WTC11 (cell line): ENCODE data around the gene SMIM12. TPM values are rescaled to one million over a fixed set of nuclear protein-coding genes. Genes with fewer than 3 reads are reported as not detected.

ENCODE experiments used
- ATAC-seq: fragments of 200-7000 bp; cut with Tn5 transposase; 2 replicates; pipeline ENCODE4 v1.10.0; 2021; ENCODE audit warnings: mild to moderate bottlenecking, moderate library complexity
- CTCF ChIA-PET: fragments of 300-600 bp; sonication (Branson Sonifier 250); formaldehyde crosslinking; loops from one replicate; lab custom pipeline; 2021; ENCODE audit warnings: antibody characterized with exemption; lab: Charles Lee
- POLR2A ChIA-PET: fragments of 350-600 bp; sonication (Branson Sonifier 250); formaldehyde crosslinking; loops from one replicate; lab custom pipeline; 2021; ENCODE audit warnings: antibody characterized with exemption; lab: Charles Lee
- DNase-seq: peaks from one replicate; pipeline ENCODE4 v3.0.0; 2021; ENCODE audit warnings: low spot score
- H3K27ac Mint-ChIP-seq: 2 replicates; pipeline ENCODE4 v1.8.0; 2021; ENCODE audit warnings: mixed read lengths
- H3K27me3 Mint-ChIP-seq: 2 replicates; pipeline ENCODE4 v1.8.0; 2021; ENCODE audit warnings: low read depth, mild to moderate bottlenecking, moderate library complexity, mixed read lengths
- H3K36me3 Mint-ChIP-seq: 2 replicates; pipeline ENCODE4 v1.8.0; 2021; ENCODE audit warnings: mixed read lengths
- H3K4me1 Mint-ChIP-seq: 2 replicates; pipeline ENCODE4 v1.8.0; 2022; ENCODE audit warnings: mixed read lengths
- H3K4me3 Mint-ChIP-seq: 2 replicates; pipeline ENCODE4 v1.8.0; 2021; ENCODE audit warnings: mild to moderate bottlenecking, moderate library complexity, mixed read lengths
- H3K9me3 Mint-ChIP-seq: 2 replicates; pipeline ENCODE4 v1.8.0; 2021; ENCODE audit warnings: mixed read lengths
- ATF3 ChIP-seq: sonication (generic); formaldehyde crosslinking; conservative IDR thresholded peaks from 2 replicates; pipeline ENCODE4 v1.8.1; 2022; ENCODE audit warnings: mild to moderate bottlenecking, missing genetic modification reagents
- E2F5 ChIP-seq: sonication (generic); formaldehyde crosslinking; IDR thresholded peaks from 2 replicates; pipeline ENCODE4 v1.8.1; 2022; ENCODE audit warnings: mild to moderate bottlenecking, moderate library complexity, missing genetic modification reagents
- ELF4 ChIP-seq: sonication (generic); formaldehyde crosslinking; IDR thresholded peaks from 2 replicates; pipeline ENCODE4 v1.8.1; 2022; ENCODE audit warnings: low read depth, mild to moderate bottlenecking, moderate library complexity, missing genetic modification reagents
- FOXJ3 ChIP-seq: sonication (generic); formaldehyde crosslinking; IDR thresholded peaks from 2 replicates; pipeline ENCODE4 v1.9.0; 2021; ENCODE audit warnings: missing genetic modification reagents, mild to moderate bottlenecking, borderline replicate concordance
- GABPB1 ChIP-seq: sonication (generic); formaldehyde crosslinking; IDR thresholded peaks from 2 replicates; pipeline ENCODE4 v1.8.1; 2023; ENCODE audit warnings: mild to moderate bottlenecking, missing genetic modification reagents
- GRHL2 ChIP-seq: fragments of 250-450 bp; sonication (Bioruptor Pico); IDR thresholded peaks from 2 replicates; pipeline ENCODE4 v1.8.0; 2022; ENCODE audit warnings: mild to moderate bottlenecking, moderate library complexity; ENCODE audit not compliant: insufficient replicate concordance, severe bottlenecking
- GTF2I ChIP-seq: fragments of 250-450 bp; sonication (Bioruptor Pico); conservative IDR thresholded peaks from 2 replicates; pipeline ENCODE4 v1.4.0; 2021; ENCODE audit warnings: mild to moderate bottlenecking
- MXD4 ChIP-seq: fragments of 250-450 bp; sonication (Bioruptor Pico); IDR thresholded peaks from 2 replicates; pipeline ENCODE4 v1.8.0; 2021; ENCODE audit warnings: mild to moderate bottlenecking, moderate library complexity, borderline replicate concordance
- MYBL2 ChIP-seq: sonication (generic); formaldehyde crosslinking; IDR thresholded peaks from 2 replicates; pipeline ENCODE4 v1.8.1; 2023; ENCODE audit warnings: mild to moderate bottlenecking, moderate library complexity, missing genetic modification reagents
- NFATC4 ChIP-seq: fragments of 250-450 bp; sonication (Bioruptor Pico); IDR thresholded peaks from 2 replicates; pipeline ENCODE4 v1.9.0; 2021; ENCODE audit warnings: mild to moderate bottlenecking
- NFE2L1 ChIP-seq: sonication (generic); formaldehyde crosslinking; IDR thresholded peaks from 2 replicates; pipeline ENCODE4 v1.8.1; 2023; ENCODE audit warnings: missing genetic modification reagents
- NFYB ChIP-seq: sonication (generic); formaldehyde crosslinking; conservative IDR thresholded peaks from 2 replicates; pipeline ENCODE4 v1.8.0; 2022; ENCODE audit warnings: low read depth, missing genetic modification reagents
- NR1H2 ChIP-seq: sonication (generic); formaldehyde crosslinking; IDR thresholded peaks from 2 replicates; pipeline ENCODE4 v1.9.0; 2021; ENCODE audit warnings: mild to moderate bottlenecking, moderate library complexity, missing genetic modification reagents
- NR2C2 ChIP-seq: sonication (generic); formaldehyde crosslinking; IDR thresholded peaks from 2 replicates; pipeline ENCODE4 v1.8.0; 2022; ENCODE audit warnings: mild to moderate bottlenecking, missing genetic modification reagents
- OVOL2 ChIP-seq: fragments of 250-450 bp; sonication (Bioruptor Pico); IDR thresholded peaks from 2 replicates; pipeline ENCODE4 v1.9.0; 2021; ENCODE audit warnings: mild to moderate bottlenecking, borderline replicate concordance
- PREB ChIP-seq: sonication (generic); formaldehyde crosslinking; IDR thresholded peaks from 2 replicates; pipeline ENCODE4 v1.8.1; 2022; ENCODE audit warnings: mild to moderate bottlenecking, missing genetic modification reagents, moderate library complexity, borderline replicate concordance
- PRRX2 ChIP-seq: fragments of 250-450 bp; sonication (Bioruptor Pico); IDR thresholded peaks from 2 replicates; pipeline ENCODE4 v1.8.0; 2021; ENCODE audit warnings: mild to moderate bottlenecking
- SMAD3 ChIP-seq: sonication (generic); formaldehyde crosslinking; IDR thresholded peaks from 2 replicates; pipeline ENCODE4 v1.8.0; 2022; ENCODE audit warnings: missing genetic modification reagents, mild to moderate bottlenecking, borderline replicate concordance
- SOX15 ChIP-seq: fragments of 250-450 bp; sonication (Bioruptor Pico); IDR thresholded peaks from 2 replicates; pipeline ENCODE4 v1.9.0; 2021; ENCODE audit warnings: mild to moderate bottlenecking
- TEAD4 ChIP-seq: sonication (generic); formaldehyde crosslinking; IDR thresholded peaks from 2 replicates; pipeline ENCODE4 v1.8.0; 2022; ENCODE audit warnings: mild to moderate bottlenecking, missing genetic modification reagents
- USF1 ChIP-seq: sonication (generic); formaldehyde crosslinking; IDR thresholded peaks from 2 replicates; pipeline ENCODE4 v1.8.0; 2022; ENCODE audit warnings: mild to moderate bottlenecking, missing genetic modification reagents
- ZBTB21 ChIP-seq: sonication (generic); formaldehyde crosslinking; IDR thresholded peaks from 2 replicates; pipeline ENCODE4 v1.8.1; 2023; ENCODE audit warnings: mild to moderate bottlenecking, missing genetic modification reagents, borderline replicate concordance
- ZMAT4 ChIP-seq: fragments of 250-450 bp; sonication (Bioruptor Pico); IDR thresholded peaks from 2 replicates; pipeline ENCODE4 v1.9.0; 2021; ENCODE audit warnings: mild to moderate bottlenecking
- ZNF121 ChIP-seq: sonication (generic); formaldehyde crosslinking; IDR thresholded peaks from 2 replicates; pipeline ENCODE4 v1.8.0; 2023; ENCODE audit warnings: missing genetic modification reagents
- ZNF396 ChIP-seq: fragments of 250-450 bp; sonication (Bioruptor Pico); IDR thresholded peaks from 2 replicates; pipeline ENCODE4 v1.8.0; 2021; ENCODE audit warnings: mild to moderate bottlenecking, moderate library complexity, borderline replicate concordance
- ZNF671 ChIP-seq: fragments of 250-450 bp; sonication (Bioruptor Pico); IDR thresholded peaks from 2 replicates; pipeline ENCODE4 v1.8.0; 2021; ENCODE audit warnings: mild to moderate bottlenecking
- total RNA-seq: library from RNA; stranded (reverse); gene quantifications from 3 replicates; pipeline ENCODE4 v1.2.3, GENCODE V29; 2021

SMIM12 gene
- total RNA-seq, 1 experiment from 2014 or later, result 34.6 TPM

GRCh38 chr1:34827341-34827941 lies 32.1 kb downstream of the SMIM12 start:
- Mint-ChIP-seq H3K4me3 (no peak overlapping the region), H3K36me3 (no peaks in the 10 kb centered on the region), H3K27me3 (no peaks in the 10 kb centered on the region), H3K27ac (no peak overlapping the region), H3K9me3 (no peaks in the 10 kb centered on the region), H3K4me1 (no peaks in the 10 kb centered on the region)
- ATAC-seq (no peak), DNase-seq (no peak)
- TF ChIP-seq FOXJ3 (CRISPR knock-in tag) (no peak), NR2C2 (CRISPR knock-in tag) (no peak), PRRX2 (CRISPR knock-in tag) (no peak), USF1 (CRISPR knock-in tag) (no peak), TEAD4 (CRISPR knock-in tag) (no peak), ZNF396 (CRISPR knock-in tag) (no peak), E2F5 (CRISPR knock-in tag) (no peak), MXD4 (CRISPR knock-in tag) (no peak), NR1H2 (CRISPR knock-in tag) (no peak), ZBTB21 (no peak)
- ChIA-PET CTCF (interaction anchor here (0.6 to 2.1 kb wide), 4 partner anchors 25 to 60 kb away, joined by 3 to 8 read pairs (median 6); no protein-coding TSS in a partner anchor), POLR2A (no interaction called here)

GRCh38 chr1:34825455-34826091 lies 34.0 kb downstream of the SMIM12 start:
- Mint-ChIP-seq H3K4me3 (no peak overlapping the region), H3K27ac (no peak overlapping the region), H3K36me3 (no peaks in the 10 kb centered on the region), H3K27me3 (no peaks in the 10 kb centered on the region; the same call in 1 of the 2 replicates), H3K9me3 (no peaks in the 10 kb centered on the region), H3K4me1 (no peaks in the 10 kb centered on the region)
- ChIA-PET CTCF (interaction anchor here (1.8 to 3.4 kb wide), 2 partner anchors 27 to 34 kb away, joined by 7 to 14 read pairs; partner anchors contain the start of gene SMIM12), POLR2A (no interaction called here)
- no peak for ATAC-seq
- TF ChIP-seq GABPB1 (CRISPR knock-in tag), result 0 out of 2 replicates have a peak, but pooled peaks have one; percentile 47
- TF ChIP-seq NFE2L1, result no peak
- DNase-seq, result no peak

GRCh38 chr1:34824817-34825454 lies 34.6 kb downstream of the SMIM12 start:
- ATAC-seq, result no peak
- Mint-ChIP-seq H3K27ac (no peak overlapping the region), H3K4me1 (no peaks in the 10 kb centered on the region), H3K4me3 (no peak overlapping the region), H3K9me3 (no peaks in the 10 kb centered on the region), H3K27me3 (no peaks in the 10 kb centered on the region; the same call in 1 of the 2 replicates), H3K36me3 (no peaks in the 10 kb centered on the region)
- CTCF ChIA-PET, result interaction anchor here (1.8 to 3.4 kb wide), 2 partner anchors 28 to 35 kb away, joined by 7 to 14 read pairs; partner anchors contain the start of gene SMIM12
- TF ChIP-seq ATF3 (CRISPR knock-in tag), result no peak
- no peak for DNase-seq
- POLR2A ChIA-PET, result no interaction called here

GRCh38 chr1:34822202-34822601 lies 37.3 kb downstream of the SMIM12 start:
- Mint-ChIP-seq H3K36me3 (no peaks in the 10 kb centered on the region), H3K27me3 (peaks cover 3% of the 10 kb centered on the region; the same call in 1 of the 2 replicates), H3K9me3 (no peaks in the 10 kb centered on the region), H3K4me1 (no peaks in the 10 kb centered on the region), H3K4me3 (no peak overlapping the region), H3K27ac (no peak overlapping the region)
- ATAC-seq (no peak), DNase-seq (no peak)
- ChIA-PET POLR2A (no interaction called here), CTCF (interaction anchor here (1.0 kb wide), 1 partner anchor 36 kb away, joined by 3 read pairs; no protein-coding TSS in a partner anchor)
- TF ChIP-seq SOX15 (no peak), GRHL2 (no peak), OVOL2 (CRISPR knock-in tag) (no peak), NR1H2 (CRISPR knock-in tag) (no peak), ZNF121 (CRISPR knock-in tag) (no peak), ZNF671 (CRISPR knock-in tag) (no peak), PREB (CRISPR knock-in tag) (no peak), ELF4 (CRISPR knock-in tag) (no peak), NFATC4 (CRISPR knock-in tag) (no peak), MYBL2 (CRISPR knock-in tag) (no peak), SMAD3 (CRISPR knock-in tag) (no peak), MXD4 (CRISPR knock-in tag) (no peak), NFYB (CRISPR knock-in tag) (no peak), GTF2I (CRISPR knock-in tag) (no peak), ZMAT4 (CRISPR knock-in tag) (no peak)
